A549 treated with DMSO at 1 μM for 4 hours (cell line): Measurements from ENCODE around the gene NR5A2. TPM values are rescaled to one million over a fixed set of nuclear protein-coding genes. Genes with fewer than 3 reads are reported as not detected.

ENCODE experiments used
- total RNA-seq: library from RNA; stranded (reverse); fragments of 200-300 nt; extraction: Qiagen RNA extraction; gene quantifications from 5 replicates; pipeline ENCODE4 v1.2.3, GENCODE V29; 2022; ENCODE audit warnings: low read depth

Gene NR5A2
- total RNA-seq, result 5.7 to 9.4 TPM (median 7.7 TPM) in 5 replicates

DNA sequence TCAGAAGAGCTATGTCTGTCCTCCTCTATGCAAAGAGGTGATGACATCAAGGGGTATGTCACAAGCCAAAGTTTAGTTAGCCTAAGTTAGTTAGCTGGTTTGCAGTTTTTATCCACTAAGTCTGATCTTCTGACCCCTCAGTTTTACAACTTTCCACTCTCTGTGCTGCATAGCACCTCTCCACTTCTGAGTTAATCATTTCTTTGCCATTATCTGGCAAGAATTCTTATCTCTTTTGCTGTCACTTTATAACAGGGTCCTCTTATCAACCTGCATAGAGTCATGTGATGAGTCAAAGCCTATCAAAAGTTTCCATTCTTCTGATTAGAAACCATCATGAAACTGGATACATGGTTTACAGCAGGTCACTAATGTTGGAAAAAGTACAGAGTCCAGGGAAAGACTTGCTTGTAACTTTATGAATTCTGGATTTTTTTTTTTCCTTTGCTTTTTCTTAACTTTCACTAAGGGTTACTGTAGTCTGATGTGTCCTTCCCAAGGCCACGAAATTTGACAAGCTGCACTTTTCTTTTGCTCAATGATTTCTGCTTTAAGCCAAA is at the start of gene NR5A2:
Gene NR5A2, plus strand, starts transcription at position 447 of the 560 bp plus-strand sequence. CDS start 138 bp downstream, outside the sequence.

